Sigmoid colon (tissue), 7 donors: Measurements from ENCODE around the gene PIK3R4. TPM values are rescaled to one million over a fixed set of nuclear protein-coding genes. Genes with fewer than 3 reads are reported as not detected.

Experiments
- DNase-seq: peaks from one replicate; pipeline ENCODE4 v3.0.0-alpha.2; 2019
- H3K27ac ChIP-seq, 4 donors: fragments of 200-600 bp; sonication (generic); one replicate each; pipeline ENCODE4 v1.5.1; 2016 to 2019; ENCODE audit warnings: mild to moderate bottlenecking in 1 of 4
- H3K27me3 ChIP-seq, 3 donors: fragments of 200-600 bp; sonication (generic); one replicate each; pipeline ENCODE4 v1.5.1; 2019; ENCODE audit warnings: mild to moderate bottlenecking in 1 of 3
- H3K36me3 ChIP-seq, 4 donors: fragments of 200-600 bp; sonication (generic); one replicate each; pipeline ENCODE4 v1.5.1; 2016 to 2019
- H3K4me1 ChIP-seq, 4 donors: fragments of 200-600 bp; sonication (generic); one replicate each; pipeline ENCODE4 v1.5.1; 2017 to 2019
- H3K4me3 ChIP-seq, 4 donors: fragments of 200-600 bp; sonication (generic); one replicate each; pipeline ENCODE4 v1.5.1; 2017 to 2019; ENCODE audit warnings: mild to moderate bottlenecking in 2 of 4, moderate library complexity in 1 of 4
- H3K9me3 ChIP-seq, 4 donors: fragments of 200-600 bp in 3 of 4; sonication (generic) in 3 of 4; one replicate each; pipeline versions ENCODE4 v1.5.1 to v1.6.1; 2013 to 2019
- EP300 ChIP-seq, 4 donors: sonication (generic); formaldehyde crosslinking; IDR thresholded peaks; one replicate each; pipeline ENCODE4 v1.6.1; 2017; ENCODE audit warnings: antibody characterized with exemption in 4 of 4
- POLR2A ChIP-seq, 2 donors: fragments of 450-650 bp; IDR thresholded peaks; one replicate each; pipeline ENCODE4 v1.6.1; 2016; ENCODE audit warnings: antibody characterized with exemption in 2 of 2, mild to moderate bottlenecking in 2 of 2, moderate library complexity in 2 of 2
- POLR2AphosphoS5 ChIP-seq, 4 donors: sonication (generic); formaldehyde crosslinking; IDR thresholded peaks; one replicate each; pipeline ENCODE4 v1.6.1; 2017; ENCODE audit warnings: antibody characterized with exemption in 4 of 4
- WGBS, 2 donors: extraction: QIAGEN DNeasy Blood & Tissue Kit; methylation state at CpG; one replicate each; pipeline ENCODE4 v1.1.7; 2013; 5-methylcytosine and 5-hydroxymethylcytosine counted together
- intact Hi-C: fragments of 100-400 bp; cut with DNase I; formaldehyde crosslinking; loops from one replicate; pipeline ENCODE4 v1.15.1; 2023
- polyA plus RNA-seq, 3 donors: library from polyadenylated mRNA; stranded (reverse); fragments of 200-250 nt; gene quantifications; one replicate each; pipeline ENCODE4 v1.2.3, GENCODE V29; 2013
- total RNA-seq, 4 donors: library from RNA; depleted of rRNA; stranded (reverse); fragments of >200 nt; gene quantifications; one replicate each; pipeline ENCODE4 v1.1.0, GENCODE V29; 2016
- TF ChIP-seq, protein P1 (sequence below), 4 experiments: fragments of 450-650 bp in 3 of 4; fragments of 200-600 bp in 1 of 4; IDR thresholded peaks; one replicate each; pipeline ENCODE4 v1.5.1; 2016 to 2019; ENCODE audit warnings: antibody characterized with exemption in 4 of 4, mild to moderate bottlenecking in 3 of 4, moderate library complexity in 2 of 4
- donor health status: healthy with polysubstance abuse.
- donor health status: Bipolar disorder and iron deficiency.
- donor health status: healthy.

The PIK3R4 gene
- total and polyA plus RNA-seq, 7 donors: 9.6 to 39.2 (median 25.8) TPM

- Histone ChIP-seq H3K27ac (no peak overlapping the region), H3K36me3 (no peaks in the 10 kb centered on the region), H3K4me3 (no peak overlapping the region), H3K9me3 (no peaks in the 10 kb centered on the region), H3K27me3 (no peaks in the 10 kb centered on the region), H3K4me1 (no peaks in the 10 kb centered on the region)
- WGBS, 2 donors: 71 to 87% methylated on average over 2 of the region's 2 CpGs
- intact Hi-C loops: no loop called here
- DNase-seq: no peak
- TF ChIP-seq EP300 (IDR thresholded peaks at IDR 0.05) (no peak), POLR2A (IDR thresholded peaks at IDR 0.05) (no peak), POLR2AphosphoS5 (IDR thresholded peaks at IDR 0.05) (no peak)
- TF ChIP-seq, protein P1, sequence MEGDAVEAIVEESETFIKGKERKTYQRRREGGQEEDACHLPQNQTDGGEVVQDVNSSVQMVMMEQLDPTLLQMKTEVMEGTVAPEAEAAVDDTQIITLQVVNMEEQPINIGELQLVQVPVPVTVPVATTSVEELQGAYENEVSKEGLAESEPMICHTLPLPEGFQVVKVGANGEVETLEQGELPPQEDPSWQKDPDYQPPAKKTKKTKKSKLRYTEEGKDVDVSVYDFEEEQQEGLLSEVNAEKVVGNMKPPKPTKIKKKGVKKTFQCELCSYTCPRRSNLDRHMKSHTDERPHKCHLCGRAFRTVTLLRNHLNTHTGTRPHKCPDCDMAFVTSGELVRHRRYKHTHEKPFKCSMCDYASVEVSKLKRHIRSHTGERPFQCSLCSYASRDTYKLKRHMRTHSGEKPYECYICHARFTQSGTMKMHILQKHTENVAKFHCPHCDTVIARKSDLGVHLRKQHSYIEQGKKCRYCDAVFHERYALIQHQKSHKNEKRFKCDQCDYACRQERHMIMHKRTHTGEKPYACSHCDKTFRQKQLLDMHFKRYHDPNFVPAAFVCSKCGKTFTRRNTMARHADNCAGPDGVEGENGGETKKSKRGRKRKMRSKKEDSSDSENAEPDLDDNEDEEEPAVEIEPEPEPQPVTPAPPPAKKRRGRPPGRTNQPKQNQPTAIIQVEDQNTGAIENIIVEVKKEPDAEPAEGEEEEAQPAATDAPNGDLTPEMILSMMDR (IDR thresholded peaks at IDR 0.05): no peak
Measured at GRCh38 chr3:130635285-130635684, 111.3 kb downstream of the PIK3R4 start.

Other genes starting within 250 kb of the PIK3R4 start
- under 1 TPM in 1 of 4 donors, not detected in 3; 0.16 TPM for gene COL6A6, start 229.7 kb downstream of the PIK3R4 start, total RNA-seq
- gene COL6A6, start 229.7 kb downstream of the PIK3R4 start, polyA plus RNA-seq: under 1 TPM in 1 of 3 donors, not detected in 2; 0.04 TPM
- gene ATP2C1, start 147.3 kb upstream of the PIK3R4 start, total RNA-seq: 10 to 100 TPM; 35.2 to 46.7 (median 39.1) TPM
- 10 to 100 TPM; 13.8 to 38.7 (median 19.0) TPM for gene ATP2C1, start 147.3 kb upstream of the PIK3R4 start, polyA plus RNA-seq